ENCODE data around the gene KATNB1. TPM values are rescaled to one million over a fixed set of nuclear protein-coding genes. Genes with fewer than 3 reads are reported as not detected.
"Not testable (repeated sequence)": the region's sequence is repeated elsewhere in the genome, so short reads cannot be mapped to it uniquely, and the experiment has no call there.

KATNB1 gene
- total RNA-seq, 1 donor from 2014 or later, result 8.7 TPM

DNA sequence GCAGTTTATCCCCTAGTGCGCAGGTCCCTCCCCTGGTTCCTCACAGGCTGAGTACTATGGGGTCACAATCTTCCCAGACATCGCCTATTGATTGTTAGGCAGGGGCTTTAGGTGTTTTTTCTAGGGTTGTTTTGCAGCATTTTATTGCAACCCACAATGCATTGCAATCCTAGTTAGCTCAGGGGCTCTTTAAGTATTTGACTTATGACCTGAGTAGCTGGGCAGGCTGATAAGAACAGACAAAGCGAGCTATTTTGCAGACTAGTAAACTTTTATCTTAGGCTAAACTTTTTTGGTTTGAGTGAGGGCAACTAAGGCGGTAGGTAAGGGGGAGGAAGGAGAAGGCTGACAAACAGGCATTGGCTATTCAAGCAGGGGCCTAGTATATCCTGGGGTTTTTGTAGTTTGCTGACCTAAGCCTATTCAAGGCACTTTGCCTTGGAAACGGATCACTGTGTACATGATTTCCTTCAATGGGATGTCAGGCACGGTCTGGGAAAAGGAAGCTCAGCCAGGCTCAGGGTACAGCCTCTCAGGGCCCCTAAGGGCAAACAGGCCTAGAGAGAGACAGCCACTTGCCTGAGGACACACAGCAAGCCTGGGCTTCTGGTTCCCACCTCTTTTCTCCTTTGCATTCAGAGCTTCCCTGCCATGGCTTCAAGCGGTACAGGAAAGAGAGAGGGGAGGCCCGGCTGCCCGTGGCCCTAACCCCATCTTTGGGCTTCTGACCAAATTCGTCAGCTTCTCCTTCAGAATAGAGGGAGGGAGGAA is 34.6 kb upstream of the KATNB1 start:
- peak; percentile 38 for ATAC-seq
- DNase-seq (ENCODE audit: low spot score), result no peak

DNA sequence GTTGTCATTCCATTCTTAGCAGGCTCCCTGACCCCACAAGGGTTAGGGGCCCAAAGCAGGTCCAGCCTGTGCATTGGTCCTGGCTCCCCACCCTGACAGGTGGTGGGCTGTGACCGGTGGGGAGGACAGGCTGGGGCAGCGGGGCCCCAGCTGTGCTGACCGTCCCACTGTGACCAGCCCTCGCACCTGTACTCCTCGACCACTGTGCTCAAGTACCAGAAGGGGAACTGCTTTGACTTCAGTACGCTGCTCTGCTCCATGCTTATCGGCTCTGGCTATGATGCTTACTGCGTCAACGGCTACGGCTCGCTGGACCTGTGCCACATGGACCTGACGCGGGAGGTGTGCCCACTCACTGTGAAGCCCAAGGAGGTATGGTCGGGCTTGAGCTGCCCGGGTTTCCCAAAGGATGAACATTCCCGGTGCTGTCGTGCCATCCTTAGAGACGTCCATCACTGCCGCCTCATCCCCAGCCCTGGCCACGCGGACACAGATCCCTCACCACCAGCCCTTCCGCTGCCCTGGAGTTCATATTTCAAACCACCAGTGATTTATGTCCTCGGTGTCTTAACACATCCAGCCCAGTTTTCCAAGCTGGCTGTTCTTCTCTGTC is 33.7 kb upstream of the KATNB1 start:
- ATAC-seq (no peak), DNase-seq (ENCODE audit: low spot score) (no peak)

GRCh38 chr16:57703416-57704010 is 32.1 kb upstream of the KATNB1 start:
- ATAC-seq (no peak), DNase-seq (ENCODE audit: low spot score) (no peak)

DNA sequence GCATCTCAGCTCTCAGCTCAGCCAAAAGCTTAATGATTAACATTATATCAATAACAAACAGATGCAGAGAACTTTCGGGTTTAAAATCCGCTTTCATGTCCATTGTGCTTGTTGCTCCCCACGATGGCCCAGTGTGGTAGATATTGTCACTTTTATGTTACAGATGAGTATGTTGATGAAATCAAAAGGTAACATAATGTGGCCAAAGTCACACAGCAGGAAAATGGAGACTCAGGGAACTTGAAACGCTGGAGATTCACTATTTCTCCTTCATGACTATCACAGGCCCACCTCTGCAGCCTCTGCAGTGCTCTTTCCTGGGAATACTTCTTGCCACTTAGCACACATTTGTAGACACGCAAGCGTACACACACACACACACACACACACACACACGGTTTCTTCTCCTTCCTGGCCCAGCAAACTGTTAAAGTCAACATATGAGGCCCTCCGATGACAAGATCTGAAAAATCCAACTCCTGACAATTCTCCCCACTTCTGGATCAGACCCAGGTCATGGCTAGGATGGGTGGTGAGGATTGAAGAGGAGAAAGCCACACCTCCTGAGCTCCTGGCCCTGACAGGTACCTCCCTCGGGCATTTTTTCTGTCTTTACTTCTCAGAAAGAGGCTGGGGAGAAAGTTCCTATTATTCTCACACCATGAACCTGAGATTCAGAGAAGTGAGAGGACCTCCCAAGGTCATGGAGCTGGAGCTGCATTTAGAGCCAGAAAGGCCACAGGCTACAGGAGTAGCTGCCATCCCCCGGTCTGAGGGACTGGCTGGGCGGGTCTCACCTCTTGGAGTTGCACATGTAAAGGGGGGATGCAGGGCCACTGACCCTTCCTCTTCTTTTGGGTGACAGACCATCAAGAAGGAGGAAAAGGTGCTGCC is 31.3 kb upstream of the KATNB1 start:
- peak; percentile 90 for ATAC-seq
- no peak for DNase-seq (ENCODE audit: low spot score)

GRCh38 chr16:57704905-57705852 is 30.4 kb upstream of the KATNB1 start:
- DNase-seq (ENCODE audit: low spot score) (no peak), ATAC-seq (no peak)

DNA sequence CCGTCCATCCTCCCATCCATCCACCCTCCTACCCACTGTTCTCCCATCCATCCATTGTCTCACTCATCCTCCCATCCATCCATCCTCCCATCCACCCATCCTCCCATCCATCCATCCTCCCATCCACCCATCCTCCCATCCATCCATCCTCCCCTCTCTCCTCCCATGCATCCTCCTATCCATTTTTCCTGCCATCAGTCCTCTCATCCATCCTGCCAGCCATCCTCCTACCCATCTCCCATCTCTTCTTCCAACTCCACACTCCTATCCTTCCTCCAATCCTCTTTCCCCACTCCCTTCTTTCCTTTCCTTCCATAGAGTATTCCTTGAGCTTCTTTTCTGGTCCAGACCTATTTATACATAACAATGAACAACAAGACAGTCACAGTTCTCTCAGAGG is 28.9 kb upstream of the KATNB1 start:
- ATAC-seq (no peak), DNase-seq (ENCODE audit: low spot score) (no peak)

- ATAC-seq (no peak), DNase-seq (ENCODE audit: low spot score) (no peak)
Observed at GRCh38 chr16:57707331-57707730, 28.2 kb upstream of the KATNB1 start.

- ATAC-seq (no peak), DNase-seq (ENCODE audit: low spot score) (no peak)
Observed at GRCh38 chr16:57708168-57708567, 27.4 kb upstream of the KATNB1 start.

DNA sequence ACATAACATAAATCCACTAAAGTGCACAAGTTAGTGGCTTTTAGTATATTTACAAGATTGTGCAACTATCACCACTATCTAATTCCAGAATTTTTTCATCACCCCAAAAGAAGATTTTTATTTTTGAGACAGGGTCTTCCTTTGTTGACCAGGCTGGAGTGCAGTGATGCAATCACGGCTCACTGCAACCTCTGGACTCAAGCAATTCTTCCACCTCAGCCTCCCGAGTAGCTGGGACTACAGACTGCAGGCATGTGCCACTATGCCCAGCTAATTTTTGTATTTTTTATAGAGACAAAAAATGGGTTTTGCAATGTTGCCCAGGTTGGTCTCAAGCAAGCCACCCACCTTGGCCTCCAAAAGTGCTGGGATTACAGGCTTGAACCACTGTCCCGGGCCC is 25.9 kb upstream of the KATNB1 start:
- DNase-seq (ENCODE audit: low spot score), result no peak
- peak; percentile 85 for ATAC-seq

DNA sequence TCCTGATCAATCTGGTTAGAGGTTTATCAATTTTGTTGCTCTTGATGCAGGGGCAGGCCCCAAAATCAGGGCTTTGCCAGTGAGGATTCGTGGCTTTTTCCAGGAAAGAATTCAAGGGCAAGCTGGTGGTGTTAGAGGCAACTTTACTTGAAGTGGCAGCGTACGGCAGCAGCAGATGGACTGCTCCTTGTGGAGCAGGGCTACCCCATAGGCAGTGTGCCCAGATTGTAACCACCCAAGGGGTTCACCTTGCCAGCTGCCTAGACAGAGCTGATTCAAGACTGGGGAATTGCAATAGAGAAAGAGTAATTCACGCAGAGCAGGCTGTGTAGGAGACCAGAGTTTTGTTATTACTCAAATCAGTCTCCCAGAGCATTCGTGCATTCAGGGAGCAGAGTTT is 24.2 kb upstream of the KATNB1 start:
- DNase-seq (ENCODE audit: low spot score) (no peak), ATAC-seq (no peak)

- ATAC-seq (no peak), DNase-seq (ENCODE audit: low spot score) (no peak)
Observed at GRCh38 chr16:57711993-57712392, 23.6 kb upstream of the KATNB1 start.

DNA sequence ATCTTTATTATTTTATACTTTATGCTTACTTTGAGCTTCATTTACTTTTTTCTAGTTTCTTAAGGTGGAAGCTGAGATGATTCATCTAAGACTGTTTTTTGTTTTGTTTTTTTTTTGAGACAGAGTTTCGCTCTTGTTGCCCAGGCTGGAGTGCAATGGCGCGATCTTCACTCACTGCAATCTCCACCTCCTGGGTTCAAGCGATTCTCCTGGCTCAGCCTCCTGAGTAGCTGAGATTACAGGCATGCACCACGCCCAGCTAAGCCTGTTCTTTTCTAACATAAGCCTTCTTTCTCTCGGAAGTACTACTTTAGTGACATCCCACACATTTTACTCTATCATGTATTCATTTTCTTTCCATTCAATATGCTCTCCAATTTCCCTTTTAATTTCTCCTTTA is 23.0 kb upstream of the KATNB1 start:
- ATAC-seq; DNase-seq (ENCODE audit: low spot score): not testable (repeated sequence)

- ATAC-seq (no peak), DNase-seq (ENCODE audit: low spot score) (no peak)
Observed at GRCh38 chr16:57713596-57713995, 22.0 kb upstream of the KATNB1 start.

GRCh38 chr16:57714047-57714446 is 21.5 kb upstream of the KATNB1 start:
- ATAC-seq (no peak), DNase-seq (ENCODE audit: low spot score) (no peak)

DNA sequence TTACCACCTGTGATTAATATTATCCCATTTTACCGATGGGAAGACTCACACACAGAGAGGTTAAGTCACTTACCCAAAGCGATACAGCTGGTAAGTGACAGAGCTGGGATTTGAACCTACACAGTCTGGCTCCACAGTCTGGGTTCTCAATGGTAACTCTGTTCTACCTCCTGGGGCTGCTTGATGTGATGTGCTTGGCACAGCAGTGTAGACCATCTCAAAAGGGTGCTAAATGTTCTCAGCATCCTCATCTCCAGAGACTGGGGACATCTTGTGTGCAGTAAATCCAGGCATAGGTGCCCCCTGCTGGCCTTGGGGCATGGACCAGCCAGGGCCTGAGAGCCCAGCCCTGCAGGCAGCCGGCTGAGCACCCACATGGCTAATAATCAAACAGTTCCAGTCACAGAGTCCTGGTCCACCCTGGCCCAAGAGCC is 15.4 kb upstream of the KATNB1 start:
- DNase-seq (ENCODE audit: low spot score), result peak; percentile 85
- ATAC-seq, result peak; percentile 99

DNA sequence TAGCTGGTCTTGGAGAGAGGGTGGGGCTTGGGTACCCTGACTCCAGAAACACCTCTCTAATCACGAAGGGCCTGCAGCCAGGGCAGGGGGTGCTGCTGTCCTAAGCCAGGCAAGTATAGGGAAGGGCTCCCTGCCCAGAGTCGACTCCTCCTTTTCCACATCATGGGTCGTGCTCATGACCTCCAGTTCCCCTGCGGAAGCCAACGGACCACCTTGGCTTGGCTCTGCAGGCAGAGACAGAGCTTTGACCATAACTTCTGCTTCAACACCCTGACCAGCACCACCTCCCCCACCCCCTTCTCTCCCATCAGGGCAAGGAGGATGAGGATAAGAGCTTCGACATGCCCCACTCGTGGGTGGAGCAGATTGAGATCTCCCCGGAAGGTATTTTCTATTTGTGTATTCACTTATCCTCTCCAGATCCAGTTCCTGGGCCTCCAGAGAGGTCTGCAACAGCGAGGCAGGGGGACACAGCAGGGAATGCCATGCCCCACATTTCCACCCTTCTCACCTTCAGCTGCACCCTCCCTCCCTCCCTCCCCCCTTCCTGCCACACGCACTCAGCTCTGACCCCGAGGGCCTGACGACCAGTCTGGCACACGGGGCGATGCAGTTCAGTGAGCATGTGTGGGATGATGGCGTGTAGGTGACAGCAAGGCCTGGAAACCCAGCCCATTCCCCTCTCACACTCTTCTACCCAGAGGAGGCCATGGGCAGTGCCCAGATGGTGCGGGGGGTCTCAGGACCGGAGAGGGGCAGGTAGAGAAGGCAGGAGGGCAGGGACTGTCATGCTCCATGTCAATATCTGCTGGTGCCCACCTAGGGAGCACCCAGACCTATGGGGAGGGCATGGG is 14.0 kb upstream of the KATNB1 start:
- no peak for ATAC-seq
- DNase-seq (ENCODE audit: low spot score), result no peak

- ATAC-seq, result no peak
- DNase-seq (ENCODE audit: low spot score), result no peak
Observed at GRCh38 chr16:57722210-57722499, 13.4 kb upstream of the KATNB1 start.

GRCh38 chr16:57722651-57723050 is 12.9 kb upstream of the KATNB1 start:
- ATAC-seq (no peak), DNase-seq (ENCODE audit: low spot score) (no peak)

DNA sequence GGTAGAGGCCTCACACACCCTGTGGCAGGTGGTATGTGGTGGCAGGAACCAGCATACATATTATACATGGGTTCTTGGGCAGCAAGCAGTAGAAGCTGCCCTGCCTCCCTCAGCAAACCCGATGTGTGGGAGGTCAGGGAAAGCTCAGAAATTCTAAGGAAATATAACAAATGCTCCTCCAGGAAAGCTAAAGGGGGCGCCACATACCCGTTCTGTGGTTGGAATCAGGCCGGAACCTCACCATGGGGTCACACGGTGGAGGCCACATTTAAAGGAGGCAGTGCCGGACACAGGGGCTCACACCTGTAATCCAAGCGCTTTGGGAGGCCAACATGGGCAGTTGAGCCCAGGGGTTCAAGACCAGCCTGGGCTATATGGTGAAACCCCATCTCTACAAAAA is 12.4 kb upstream of the KATNB1 start:
- DNase-seq (ENCODE audit: low spot score), result no peak
- ATAC-seq, result peak; percentile 30
